Measurements from ENCODE around the gene LRWD1. TPM values are rescaled to one million over a fixed set of nuclear protein-coding genes. Genes with fewer than 3 reads are reported as not detected.

The LRWD1 gene
- total and polyA plus RNA-seq, 9 of the 15 experiments (the other 6 are each of a cell fraction or from before 2014, with no cell fraction given): 0.61 to 66.0 (median 33.2) TPM

GRCh38 chr7:102464577-102465280 is at the start of gene LRWD1, which contains the start of gene ALKBH4 (continued):
- TF ChIP-seq ZNF707 (CRISPR knock-in tag; conservative IDR thresholded peaks at IDR 0.05) (no peak), HDAC6 (IDR thresholded peaks at IDR 0.05; ENCODE audit: low read depth, low read length) (no peak; the same call in 1 of the 2 replicates), KLF1 (tag; IDR thresholded peaks at IDR 0.05) (peak; percentile 92), USF1 (CRISPR knock-in tag; IDR thresholded peaks at IDR 0.05) (peak; percentile 83), CHD7 (IDR thresholded peaks at IDR 0.05; ENCODE audit: low read depth, low read length) (no peak), CHD2 (IDR thresholded peaks at IDR 0.05; ENCODE audit: low read depth, low read length) (0 out of 2 replicates have a peak, but pooled peaks have one; percentile 13), SAFB (IDR thresholded peaks at IDR 0.05; ENCODE audit: borderline replicate concordance, low read depth, low read length) (peak; percentile 97), ZFP1 (CRISPR knock-in tag; IDR thresholded peaks at IDR 0.05) (no peak), AFF4 (CRISPR knock-in tag; IDR thresholded peaks at IDR 0.05) (peak; percentile 47; the same call in 1 of the 2 replicates), SMC3 (conservative IDR thresholded peaks at IDR 0.05; ENCODE audit: insufficient read depth, low read depth, low read length) (peak; percentile 37), ELF2 (CRISPR knock-in tag; IDR thresholded peaks at IDR 0.05) (peak; percentile 87), ZNF24 (IDR thresholded peaks at IDR 0.05) (0 out of 2 replicates have a peak, but pooled peaks have one; percentile 54)

Measured in K562 (cell line).